K562 (cell line): ENCODE results near the gene DDX41. TPM values are rescaled to one million over a fixed set of nuclear protein-coding genes. Genes with fewer than 3 reads are reported as not detected.
A peak's percentile ranks its signal among the peaks of the same experiment; 100 is the strongest.

ENCODE experiments used
- FOXA1 ChIP-seq: fragments of 450-650 bp; IDR thresholded peaks from 2 replicates; pipeline ENCODE4 v1.6.1; 2016; ENCODE audit warnings: mild to moderate bottlenecking, borderline replicate concordance
- FOXA3 ChIP-seq, 2 experiments: fragments of 450-650 bp in 1 of 2; sonication (generic) in 1 of 2; formaldehyde crosslinking; IDR thresholded peaks in 1 of 2; conservative IDR thresholded peaks in 1 of 2; 2 replicates each; pipeline versions ENCODE4 v1.4.0 to v1.8.0; 2020 to 2022; ENCODE audit warnings: mild to moderate bottlenecking in 2 of 2, missing genetic modification reagents in 1 of 2
- POLR3A ChIP-seq: IDR thresholded peaks from 2 replicates; pipeline ENCODE4 v1.6.1; 2011; ENCODE audit warnings: borderline replicate concordance, mild to moderate bottlenecking, moderate library complexity; ENCODE audit not compliant: insufficient read length, insufficient read depth; ENCODE audit errors: extremely low read depth
- RBM15 ChIP-seq: fragments of 200-400 bp; formaldehyde crosslinking; IDR thresholded peaks from 2 replicates; pipeline ENCODE4 v1.6.1; 2018; ENCODE audit warnings: mild to moderate bottlenecking, low read length, moderate library complexity; ENCODE audit not compliant: insufficient read depth
- ZNF197 ChIP-seq: fragments of 200-800 bp; sonication (Bioruptor generic); IDR thresholded peaks from 2 replicates; pipeline ENCODE4 v1.6.1; 2016; ENCODE audit warnings: low read depth, missing genetic modification characterization, missing compliant biosample characterization
- ZNF445 ChIP-seq: fragments of 250-450 bp; sonication (Bioruptor Pico); IDR thresholded peaks from 2 replicates; pipeline ENCODE4 v1.4.0; 2020; ENCODE audit warnings: low read depth, mild to moderate bottlenecking, moderate library complexity
- polyA plus RNA-seq, 8 experiments: library from polyadenylated mRNA; depleted of rRNA in 4 of 8; stranded (reverse) in 5 of 8; unstranded in 3 of 8; fragments of >200 nt; fragmentation: Nextera tagmentation in 2 of 8; fragmentation: Illumina TruSeq in 1 of 8; extraction: Ambion mirVana in 2 of 8; extraction: Trizol in 1 of 8; gene quantifications; 2 replicates each; pipeline versions ENCODE4 v1.2.1 to v1.2.3, GENCODE V29; 2011 to 2014; ENCODE audit warnings: inconsistent platforms in 1 of 8, missing spikeins in 1 of 8
- total RNA-seq, 7 experiments: library from RNA; depleted of rRNA in 6 of 7; stranded (reverse); fragments of >200 nt in 6 of 7; fragmentation: Illumina TruSeq in 2 of 7; extraction: Trizol in 2 of 7; gene quantifications; 2 replicates each; pipeline versions ENCODE4 v1.2.1 to v1.2.3, GENCODE V29; 2011 to 2021; ENCODE audit warnings: low replicate concordance in 1 of 7
- TF ChIP-seq, protein P1 (sequence below): fragments of 450-650 bp; IDR thresholded peaks from 2 replicates; pipeline ENCODE4 v1.6.1; 2016; ENCODE audit warnings: mild to moderate bottlenecking, moderate library complexity
- TF ChIP-seq, protein P2 (sequence below): fragments of 450-650 bp; IDR thresholded peaks from one replicate; pipeline ENCODE4 v1.6.1; 2018; ENCODE audit warnings: mild to moderate bottlenecking, moderate library complexity; ENCODE audit not compliant: partially characterized antibody
- TF ChIP-seq, protein P3 (sequence below): sonication (generic); formaldehyde crosslinking; IDR thresholded peaks from 2 replicates; pipeline ENCODE4 v1.8.0; 2022; ENCODE audit warnings: mild to moderate bottlenecking, missing genetic modification reagents
- TF ChIP-seq, protein P4 (sequence below): conservative IDR thresholded peaks from 2 replicates; pipeline ENCODE4 v1.6.1; 2011; ENCODE audit warnings: low read depth, mild to moderate bottlenecking, low read length; ENCODE audit not compliant: control insufficient read depth

The DDX41 gene
- total and polyA plus RNA-seq, 9 of the 15 experiments (the other 6 are each of a cell fraction or from before 2014, with no cell fraction given) = 38.2 to 284 (median 116) TPM

DNA sequence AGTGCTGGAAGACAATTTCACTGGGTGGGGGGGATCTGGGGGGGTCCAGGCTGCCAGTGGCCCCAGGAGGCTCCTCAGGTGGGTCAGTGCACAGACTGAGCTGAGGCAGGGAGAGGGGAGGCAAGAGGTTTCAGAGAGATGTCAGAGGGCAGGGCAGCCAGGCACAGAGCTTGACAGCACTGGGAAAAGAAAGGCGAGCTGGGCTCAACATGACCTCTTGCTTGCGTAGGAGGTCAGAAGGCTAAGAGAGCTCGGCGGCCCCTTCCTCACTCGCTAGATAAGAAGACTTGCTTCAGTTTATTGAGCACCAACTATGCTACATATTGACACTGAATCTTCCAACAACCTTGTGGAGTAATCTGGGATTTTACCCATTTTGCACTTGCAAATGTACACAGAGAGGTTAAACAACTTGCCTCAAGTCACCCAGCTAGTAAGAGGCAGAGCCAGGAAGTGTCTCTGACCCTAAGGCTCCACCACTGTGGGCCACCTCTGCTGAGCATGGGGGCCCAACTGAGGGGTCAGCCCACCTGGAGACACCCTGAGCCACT lies 22.9 kb downstream of the DDX41 start (continued):
- TF ChIP-seq, protein P1, sequence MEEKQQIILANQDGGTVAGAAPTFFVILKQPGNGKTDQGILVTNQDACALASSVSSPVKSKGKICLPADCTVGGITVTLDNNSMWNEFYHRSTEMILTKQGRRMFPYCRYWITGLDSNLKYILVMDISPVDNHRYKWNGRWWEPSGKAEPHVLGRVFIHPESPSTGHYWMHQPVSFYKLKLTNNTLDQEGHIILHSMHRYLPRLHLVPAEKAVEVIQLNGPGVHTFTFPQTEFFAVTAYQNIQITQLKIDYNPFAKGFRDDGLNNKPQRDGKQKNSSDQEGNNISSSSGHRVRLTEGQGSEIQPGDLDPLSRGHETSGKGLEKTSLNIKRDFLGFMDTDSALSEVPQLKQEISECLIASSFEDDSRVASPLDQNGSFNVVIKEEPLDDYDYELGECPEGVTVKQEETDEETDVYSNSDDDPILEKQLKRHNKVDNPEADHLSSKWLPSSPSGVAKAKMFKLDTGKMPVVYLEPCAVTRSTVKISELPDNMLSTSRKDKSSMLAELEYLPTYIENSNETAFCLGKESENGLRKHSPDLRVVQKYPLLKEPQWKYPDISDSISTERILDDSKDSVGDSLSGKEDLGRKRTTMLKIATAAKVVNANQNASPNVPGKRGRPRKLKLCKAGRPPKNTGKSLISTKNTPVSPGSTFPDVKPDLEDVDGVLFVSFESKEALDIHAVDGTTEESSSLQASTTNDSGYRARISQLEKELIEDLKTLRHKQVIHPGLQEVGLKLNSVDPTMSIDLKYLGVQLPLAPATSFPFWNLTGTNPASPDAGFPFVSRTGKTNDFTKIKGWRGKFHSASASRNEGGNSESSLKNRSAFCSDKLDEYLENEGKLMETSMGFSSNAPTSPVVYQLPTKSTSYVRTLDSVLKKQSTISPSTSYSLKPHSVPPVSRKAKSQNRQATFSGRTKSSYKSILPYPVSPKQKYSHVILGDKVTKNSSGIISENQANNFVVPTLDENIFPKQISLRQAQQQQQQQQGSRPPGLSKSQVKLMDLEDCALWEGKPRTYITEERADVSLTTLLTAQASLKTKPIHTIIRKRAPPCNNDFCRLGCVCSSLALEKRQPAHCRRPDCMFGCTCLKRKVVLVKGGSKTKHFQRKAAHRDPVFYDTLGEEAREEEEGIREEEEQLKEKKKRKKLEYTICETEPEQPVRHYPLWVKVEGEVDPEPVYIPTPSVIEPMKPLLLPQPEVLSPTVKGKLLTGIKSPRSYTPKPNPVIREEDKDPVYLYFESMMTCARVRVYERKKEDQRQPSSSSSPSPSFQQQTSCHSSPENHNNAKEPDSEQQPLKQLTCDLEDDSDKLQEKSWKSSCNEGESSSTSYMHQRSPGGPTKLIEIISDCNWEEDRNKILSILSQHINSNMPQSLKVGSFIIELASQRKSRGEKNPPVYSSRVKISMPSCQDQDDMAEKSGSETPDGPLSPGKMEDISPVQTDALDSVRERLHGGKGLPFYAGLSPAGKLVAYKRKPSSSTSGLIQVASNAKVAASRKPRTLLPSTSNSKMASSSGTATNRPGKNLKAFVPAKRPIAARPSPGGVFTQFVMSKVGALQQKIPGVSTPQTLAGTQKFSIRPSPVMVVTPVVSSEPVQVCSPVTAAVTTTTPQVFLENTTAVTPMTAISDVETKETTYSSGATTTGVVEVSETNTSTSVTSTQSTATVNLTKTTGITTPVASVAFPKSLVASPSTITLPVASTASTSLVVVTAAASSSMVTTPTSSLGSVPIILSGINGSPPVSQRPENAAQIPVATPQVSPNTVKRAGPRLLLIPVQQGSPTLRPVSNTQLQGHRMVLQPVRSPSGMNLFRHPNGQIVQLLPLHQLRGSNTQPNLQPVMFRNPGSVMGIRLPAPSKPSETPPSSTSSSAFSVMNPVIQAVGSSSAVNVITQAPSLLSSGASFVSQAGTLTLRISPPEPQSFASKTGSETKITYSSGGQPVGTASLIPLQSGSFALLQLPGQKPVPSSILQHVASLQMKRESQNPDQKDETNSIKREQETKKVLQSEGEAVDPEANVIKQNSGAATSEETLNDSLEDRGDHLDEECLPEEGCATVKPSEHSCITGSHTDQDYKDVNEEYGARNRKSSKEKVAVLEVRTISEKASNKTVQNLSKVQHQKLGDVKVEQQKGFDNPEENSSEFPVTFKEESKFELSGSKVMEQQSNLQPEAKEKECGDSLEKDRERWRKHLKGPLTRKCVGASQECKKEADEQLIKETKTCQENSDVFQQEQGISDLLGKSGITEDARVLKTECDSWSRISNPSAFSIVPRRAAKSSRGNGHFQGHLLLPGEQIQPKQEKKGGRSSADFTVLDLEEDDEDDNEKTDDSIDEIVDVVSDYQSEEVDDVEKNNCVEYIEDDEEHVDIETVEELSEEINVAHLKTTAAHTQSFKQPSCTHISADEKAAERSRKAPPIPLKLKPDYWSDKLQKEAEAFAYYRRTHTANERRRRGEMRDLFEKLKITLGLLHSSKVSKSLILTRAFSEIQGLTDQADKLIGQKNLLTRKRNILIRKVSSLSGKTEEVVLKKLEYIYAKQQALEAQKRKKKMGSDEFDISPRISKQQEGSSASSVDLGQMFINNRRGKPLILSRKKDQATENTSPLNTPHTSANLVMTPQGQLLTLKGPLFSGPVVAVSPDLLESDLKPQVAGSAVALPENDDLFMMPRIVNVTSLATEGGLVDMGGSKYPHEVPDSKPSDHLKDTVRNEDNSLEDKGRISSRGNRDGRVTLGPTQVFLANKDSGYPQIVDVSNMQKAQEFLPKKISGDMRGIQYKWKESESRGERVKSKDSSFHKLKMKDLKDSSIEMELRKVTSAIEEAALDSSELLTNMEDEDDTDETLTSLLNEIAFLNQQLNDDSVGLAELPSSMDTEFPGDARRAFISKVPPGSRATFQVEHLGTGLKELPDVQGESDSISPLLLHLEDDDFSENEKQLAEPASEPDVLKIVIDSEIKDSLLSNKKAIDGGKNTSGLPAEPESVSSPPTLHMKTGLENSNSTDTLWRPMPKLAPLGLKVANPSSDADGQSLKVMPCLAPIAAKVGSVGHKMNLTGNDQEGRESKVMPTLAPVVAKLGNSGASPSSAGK = no peak
- TF ChIP-seq RBM15 = no peak
- no peak for TF ChIP-seq FOXA1
- TF ChIP-seq, protein P2, sequence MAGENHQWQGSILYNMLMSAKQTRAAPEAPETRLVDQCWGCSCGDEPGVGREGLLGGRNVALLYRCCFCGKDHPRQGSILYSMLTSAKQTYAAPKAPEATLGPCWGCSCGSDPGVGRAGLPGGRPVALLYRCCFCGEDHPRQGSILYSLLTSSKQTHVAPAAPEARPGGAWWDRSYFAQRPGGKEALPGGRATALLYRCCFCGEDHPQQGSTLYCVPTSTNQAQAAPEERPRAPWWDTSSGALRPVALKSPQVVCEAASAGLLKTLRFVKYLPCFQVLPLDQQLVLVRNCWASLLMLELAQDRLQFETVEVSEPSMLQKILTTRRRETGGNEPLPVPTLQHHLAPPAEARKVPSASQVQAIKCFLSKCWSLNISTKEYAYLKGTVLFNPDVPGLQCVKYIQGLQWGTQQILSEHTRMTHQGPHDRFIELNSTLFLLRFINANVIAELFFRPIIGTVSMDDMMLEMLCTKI = no peak
- TF ChIP-seq ZNF197 (CRISPR knock-in tag) = no peak
- no peak for TF ChIP-seq POLR3A
- TF ChIP-seq FOXA3 (CRISPR knock-in tag; conservative IDR thresholded peaks at IDR 0.05 in 1 of 2, IDR thresholded peaks at IDR 0.05 in 1 of 2) = peak in 1 of 2 experiments; percentile 59; a peak in 1 of 4 replicates
- TF ChIP-seq, protein P3, sequence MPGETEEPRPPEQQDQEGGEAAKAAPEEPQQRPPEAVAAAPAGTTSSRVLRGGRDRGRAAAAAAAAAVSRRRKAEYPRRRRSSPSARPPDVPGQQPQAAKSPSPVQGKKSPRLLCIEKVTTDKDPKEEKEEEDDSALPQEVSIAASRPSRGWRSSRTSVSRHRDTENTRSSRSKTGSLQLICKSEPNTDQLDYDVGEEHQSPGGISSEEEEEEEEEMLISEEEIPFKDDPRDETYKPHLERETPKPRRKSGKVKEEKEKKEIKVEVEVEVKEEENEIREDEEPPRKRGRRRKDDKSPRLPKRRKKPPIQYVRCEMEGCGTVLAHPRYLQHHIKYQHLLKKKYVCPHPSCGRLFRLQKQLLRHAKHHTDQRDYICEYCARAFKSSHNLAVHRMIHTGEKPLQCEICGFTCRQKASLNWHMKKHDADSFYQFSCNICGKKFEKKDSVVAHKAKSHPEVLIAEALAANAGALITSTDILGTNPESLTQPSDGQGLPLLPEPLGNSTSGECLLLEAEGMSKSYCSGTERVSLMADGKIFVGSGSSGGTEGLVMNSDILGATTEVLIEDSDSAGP (CRISPR knock-in tag) = no peak
- TF ChIP-seq, protein P4, sequence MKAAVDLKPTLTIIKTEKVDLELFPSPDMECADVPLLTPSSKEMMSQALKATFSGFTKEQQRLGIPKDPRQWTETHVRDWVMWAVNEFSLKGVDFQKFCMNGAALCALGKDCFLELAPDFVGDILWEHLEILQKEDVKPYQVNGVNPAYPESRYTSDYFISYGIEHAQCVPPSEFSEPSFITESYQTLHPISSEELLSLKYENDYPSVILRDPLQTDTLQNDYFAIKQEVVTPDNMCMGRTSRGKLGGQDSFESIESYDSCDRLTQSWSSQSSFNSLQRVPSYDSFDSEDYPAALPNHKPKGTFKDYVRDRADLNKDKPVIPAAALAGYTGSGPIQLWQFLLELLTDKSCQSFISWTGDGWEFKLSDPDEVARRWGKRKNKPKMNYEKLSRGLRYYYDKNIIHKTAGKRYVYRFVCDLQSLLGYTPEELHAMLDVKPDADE = no peak
- no peak for TF ChIP-seq ZNF445
